Measurements from ENCODE around the gene FILIP1.
A peak's percentile ranks its signal among the peaks of the same experiment; 100 is the strongest.

FILIP1 gene

GRCh38 chr6:75291744-75292143, 201.9 kb downstream of the FILIP1 start:
- no peaks in the 10 kb centered on the region for H3K36me3 ChIP-seq (ENCODE audit: control insufficient read depth, insufficient read depth, low read length)
- no peak overlapping the region for H3K4me3 ChIP-seq (ENCODE audit: insufficient read depth, low read depth, low read length, poor library complexity, severe bottlenecking)
- no peaks in the 10 kb centered on the region for H3K27me3 ChIP-seq (replicated peaks; ENCODE audit: control insufficient read depth, insufficient read depth, low read length, poor library complexity, severe bottlenecking)
- no peaks in the 10 kb centered on the region for H3K4me1 ChIP-seq (ENCODE audit: control insufficient read depth, insufficient read depth, low read length, poor library complexity, severe bottlenecking)
- no peaks in the 10 kb centered on the region for H3K9me3 ChIP-seq (ENCODE audit: control insufficient read depth, low read length)
- H3K27ac ChIP-seq (ENCODE audit: insufficient read depth, low read length, poor library complexity, severe bottlenecking): no peak overlapping the region
- no peak for DNase-seq

GRCh38 chr6:75291331-75291730, 202.3 kb downstream of the FILIP1 start:
- DNase-seq: no peak

GRCh38 chr6:75290136-75290945, 203.3 kb downstream of the FILIP1 start:
- H3K36me3 ChIP-seq (ENCODE audit: control insufficient read depth, insufficient read depth, low read length): no peaks in the 10 kb centered on the region
- DNase-seq: no peak
- H3K27me3 ChIP-seq (replicated peaks; ENCODE audit: control insufficient read depth, insufficient read depth, low read length, poor library complexity, severe bottlenecking): no peaks in the 10 kb centered on the region
- no peak overlapping the region for H3K4me3 ChIP-seq (ENCODE audit: insufficient read depth, low read depth, low read length, poor library complexity, severe bottlenecking)
- no peaks in the 10 kb centered on the region for H3K9me3 ChIP-seq (ENCODE audit: control insufficient read depth, low read length)
- no peak overlapping the region for H3K27ac ChIP-seq (ENCODE audit: insufficient read depth, low read length, poor library complexity, severe bottlenecking)
- H3K4me1 ChIP-seq (ENCODE audit: control insufficient read depth, insufficient read depth, low read length, poor library complexity, severe bottlenecking): peaks cover 7% of the 10 kb centered on the region

More at GRCh38 chr6:75291331-75291730, 202.3 kb downstream of the FILIP1 start:
- H3K4me3 ChIP-seq (ENCODE audit: insufficient read depth, low read depth, low read length, poor library complexity, severe bottlenecking): no peak overlapping the region
- H3K27me3 ChIP-seq (replicated peaks; ENCODE audit: control insufficient read depth, insufficient read depth, low read length, poor library complexity, severe bottlenecking): no peaks in the 10 kb centered on the region
- H3K27ac ChIP-seq (ENCODE audit: insufficient read depth, low read length, poor library complexity, severe bottlenecking): no peak overlapping the region
- no peaks in the 10 kb centered on the region for H3K9me3 ChIP-seq (ENCODE audit: control insufficient read depth, low read length)
- H3K4me1 ChIP-seq (ENCODE audit: control insufficient read depth, insufficient read depth, low read length, poor library complexity, severe bottlenecking): no peaks in the 10 kb centered on the region
- no peaks in the 10 kb centered on the region for H3K36me3 ChIP-seq (ENCODE audit: control insufficient read depth, insufficient read depth, low read length)

GRCh38 chr6:75288023-75288422, 205.6 kb downstream of the FILIP1 start:
- H3K27ac ChIP-seq (ENCODE audit: insufficient read depth, low read length, poor library complexity, severe bottlenecking): no peak overlapping the region
- no peak for DNase-seq
- H3K36me3 ChIP-seq (ENCODE audit: control insufficient read depth, insufficient read depth, low read length): no peaks in the 10 kb centered on the region
- H3K4me3 ChIP-seq (ENCODE audit: insufficient read depth, low read depth, low read length, poor library complexity, severe bottlenecking): no peak overlapping the region
- H3K27me3 ChIP-seq (replicated peaks; ENCODE audit: control insufficient read depth, insufficient read depth, low read length, poor library complexity, severe bottlenecking): no peaks in the 10 kb centered on the region
- no peaks in the 10 kb centered on the region for H3K9me3 ChIP-seq (ENCODE audit: control insufficient read depth, low read length)
- peaks cover 7% of the 10 kb centered on the region for H3K4me1 ChIP-seq (ENCODE audit: control insufficient read depth, insufficient read depth, low read length, poor library complexity, severe bottlenecking)

GRCh38 chr6:75287424-75287823, 206.2 kb downstream of the FILIP1 start:
- Histone ChIP-seq H3K27me3 (replicated peaks; ENCODE audit: control insufficient read depth, insufficient read depth, low read length, poor library complexity, severe bottlenecking) (no peaks in the 10 kb centered on the region), H3K4me3 (ENCODE audit: insufficient read depth, low read depth, low read length, poor library complexity, severe bottlenecking) (no peak overlapping the region), H3K4me1 (ENCODE audit: control insufficient read depth, insufficient read depth, low read length, poor library complexity, severe bottlenecking) (peaks cover 10% of the 10 kb centered on the region), H3K36me3 (ENCODE audit: control insufficient read depth, insufficient read depth, low read length) (no peaks in the 10 kb centered on the region), H3K27ac (ENCODE audit: insufficient read depth, low read length, poor library complexity, severe bottlenecking) (no peak overlapping the region), H3K9me3 (ENCODE audit: control insufficient read depth, low read length) (no peaks in the 10 kb centered on the region)
- DNase-seq: no peak

- no peak for DNase-seq
- Histone ChIP-seq H3K27ac (ENCODE audit: insufficient read depth, low read length, poor library complexity, severe bottlenecking) (no peak overlapping the region), H3K36me3 (ENCODE audit: control insufficient read depth, insufficient read depth, low read length) (no peaks in the 10 kb centered on the region), H3K4me3 (ENCODE audit: insufficient read depth, low read depth, low read length, poor library complexity, severe bottlenecking) (no peak overlapping the region), H3K9me3 (ENCODE audit: control insufficient read depth, low read length) (no peaks in the 10 kb centered on the region), H3K27me3 (replicated peaks; ENCODE audit: control insufficient read depth, insufficient read depth, low read length, poor library complexity, severe bottlenecking) (no peaks in the 10 kb centered on the region), H3K4me1 (ENCODE audit: control insufficient read depth, insufficient read depth, low read length, poor library complexity, severe bottlenecking) (peaks cover 10% of the 10 kb centered on the region)
These were observed 206.6 kb downstream of the FILIP1 start for GRCh38 chr6:75286955-75287354.

- Histone ChIP-seq H3K4me1 (ENCODE audit: control insufficient read depth, insufficient read depth, low read length, poor library complexity, severe bottlenecking) (peaks cover 13% of the 10 kb centered on the region), H3K27me3 (replicated peaks; ENCODE audit: control insufficient read depth, insufficient read depth, low read length, poor library complexity, severe bottlenecking) (no peaks in the 10 kb centered on the region), H3K4me3 (ENCODE audit: insufficient read depth, low read depth, low read length, poor library complexity, severe bottlenecking) (peak overlapping the region; percentile 83), H3K36me3 (ENCODE audit: control insufficient read depth, insufficient read depth, low read length) (no peaks in the 10 kb centered on the region), H3K27ac (ENCODE audit: insufficient read depth, low read length, poor library complexity, severe bottlenecking) (peak overlapping the region; percentile 86), H3K9me3 (ENCODE audit: control insufficient read depth, low read length) (no peaks in the 10 kb centered on the region)
- DNase-seq: no peak
These were observed 208.3 kb downstream of the FILIP1 start for GRCh38 chr6:75285283-75285639.

- DNase-seq: peak; percentile 94 to 96 (median 96)
- Histone ChIP-seq H3K4me1 (ENCODE audit: control insufficient read depth, insufficient read depth, low read length, poor library complexity, severe bottlenecking) (peaks cover 13% of the 10 kb centered on the region), H3K27ac (ENCODE audit: insufficient read depth, low read length, poor library complexity, severe bottlenecking) (peak within 1 kb of the TSS; percentile 86), H3K36me3 (ENCODE audit: control insufficient read depth, insufficient read depth, low read length) (no peaks in the 10 kb centered on the region), H3K9me3 (ENCODE audit: control insufficient read depth, low read length) (no peaks in the 10 kb centered on the region), H3K4me3 (ENCODE audit: insufficient read depth, low read depth, low read length, poor library complexity, severe bottlenecking) (peak within 1 kb of the TSS; percentile 83), H3K27me3 (replicated peaks; ENCODE audit: control insufficient read depth, insufficient read depth, low read length, poor library complexity, severe bottlenecking) (no peaks in the 10 kb centered on the region)
These were observed 208.8 kb downstream of the FILIP1 start, which contains the start of gene TMEM30A for GRCh38 chr6:75284632-75285282. Gene TMEM30A, minus strand, starts transcription at chr6:75284792. Its CDS starts 154 bp downstream, at chr6:75284638.

GRCh38 chr6:75283907-75284631, 209.5 kb downstream of the FILIP1 start:
- Histone ChIP-seq H3K9me3 (ENCODE audit: control insufficient read depth, low read length) (no peaks in the 10 kb centered on the region), H3K4me1 (ENCODE audit: control insufficient read depth, insufficient read depth, low read length, poor library complexity, severe bottlenecking) (peaks cover 13% of the 10 kb centered on the region), H3K36me3 (ENCODE audit: control insufficient read depth, insufficient read depth, low read length) (no peaks in the 10 kb centered on the region), H3K27ac (ENCODE audit: insufficient read depth, low read length, poor library complexity, severe bottlenecking) (peak overlapping the region; percentile 86), H3K27me3 (replicated peaks; ENCODE audit: control insufficient read depth, insufficient read depth, low read length, poor library complexity, severe bottlenecking) (no peaks in the 10 kb centered on the region), H3K4me3 (ENCODE audit: insufficient read depth, low read depth, low read length, poor library complexity, severe bottlenecking) (peak overlapping the region; percentile 83)
- DNase-seq: peak in 1 of 3 donors; percentile 2

- Histone ChIP-seq H3K9me3 (ENCODE audit: control insufficient read depth, low read length) (no peaks in the 10 kb centered on the region), H3K27me3 (replicated peaks; ENCODE audit: control insufficient read depth, insufficient read depth, low read length, poor library complexity, severe bottlenecking) (no peaks in the 10 kb centered on the region), H3K36me3 (ENCODE audit: control insufficient read depth, insufficient read depth, low read length) (no peaks in the 10 kb centered on the region), H3K4me1 (ENCODE audit: control insufficient read depth, insufficient read depth, low read length, poor library complexity, severe bottlenecking) (peaks cover 16% of the 10 kb centered on the region), H3K27ac (ENCODE audit: insufficient read depth, low read length, poor library complexity, severe bottlenecking) (no peak overlapping the region), H3K4me3 (ENCODE audit: insufficient read depth, low read depth, low read length, poor library complexity, severe bottlenecking) (no peak overlapping the region)
- no peak for DNase-seq
These were observed 210.9 kb downstream of the FILIP1 start for GRCh38 chr6:75282706-75283105.

Data from effector memory CD4-positive, alpha-beta T cell (primary cell).